Chondrocyte (in vitro differentiated cells): ENCODE measurements around the gene CFAP74. TPM values are rescaled to one million over a fixed set of nuclear protein-coding genes. Genes with fewer than 3 reads are reported as not detected.

Experiments used
- DNase-seq: peaks from one replicate; pipeline ENCODE4 v3.0.0; 2021; ENCODE audit warnings: mixed read lengths, low spot score
- H3K27ac Mint-ChIP-seq: one replicate; pipeline ENCODE4 v1.8.0; 2021; ENCODE audit warnings: mild to moderate bottlenecking, moderate library complexity, mixed read lengths; ENCODE audit not compliant: unreplicated experiment
- H3K27me3 Mint-ChIP-seq: 2 replicates; pipeline ENCODE4 v1.8.0; 2021; ENCODE audit warnings: low read depth, mixed read lengths
- H3K36me3 Mint-ChIP-seq: 2 replicates; pipeline ENCODE4 v1.8.0; 2021; ENCODE audit warnings: low read depth, mixed read lengths
- H3K4me1 Mint-ChIP-seq: 2 replicates; pipeline ENCODE4 v1.8.0; 2021; ENCODE audit warnings: low read depth, mild to moderate bottlenecking, mixed read lengths
- H3K4me3 Mint-ChIP-seq: one replicate; pipeline ENCODE4 v1.8.0; 2021; ENCODE audit warnings: mild to moderate bottlenecking, moderate library complexity, mixed read lengths; ENCODE audit not compliant: unreplicated experiment
- H3K9me3 Mint-ChIP-seq: 2 replicates; pipeline ENCODE4 v1.8.0; 2021; ENCODE audit warnings: low read depth, mixed read lengths
- total RNA-seq: library from RNA; stranded (reverse); gene quantifications from 3 replicates; pipeline ENCODE4 v1.2.1, GENCODE V29; 2021
- TF ChIP-seq, protein P1 (sequence below): fragments of 200-600 bp; sonication (generic); IDR thresholded peaks from 2 replicates; pipeline ENCODE4 v1.5.0; 2021; ENCODE audit warnings: antibody characterized with exemption, mild to moderate bottlenecking, moderate library complexity

Gene CFAP74
- total RNA-seq, 1 donor from 2014 or later = not detected

DNA sequence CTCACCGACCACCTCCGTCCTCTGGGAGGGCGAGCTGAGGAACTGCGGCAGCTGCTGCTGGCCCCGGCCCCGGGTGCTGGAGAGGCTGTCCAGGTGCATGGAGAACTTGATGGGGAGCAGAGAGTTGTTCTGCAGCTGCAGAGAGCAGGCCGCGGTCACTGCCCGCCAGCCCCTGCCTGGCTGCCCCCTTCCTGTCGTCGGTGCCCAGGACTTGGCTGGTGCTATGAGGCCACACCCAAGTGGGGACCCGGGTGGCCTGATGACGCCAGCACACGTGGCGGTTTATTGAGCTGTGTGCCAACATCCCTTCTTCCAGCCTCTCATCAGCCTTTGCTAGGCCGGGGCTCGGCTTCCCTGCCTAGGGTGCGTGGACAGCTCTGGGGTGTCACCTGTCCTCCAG lies 79.2 kb downstream of the CFAP74 start:
- TF ChIP-seq, protein P1, sequence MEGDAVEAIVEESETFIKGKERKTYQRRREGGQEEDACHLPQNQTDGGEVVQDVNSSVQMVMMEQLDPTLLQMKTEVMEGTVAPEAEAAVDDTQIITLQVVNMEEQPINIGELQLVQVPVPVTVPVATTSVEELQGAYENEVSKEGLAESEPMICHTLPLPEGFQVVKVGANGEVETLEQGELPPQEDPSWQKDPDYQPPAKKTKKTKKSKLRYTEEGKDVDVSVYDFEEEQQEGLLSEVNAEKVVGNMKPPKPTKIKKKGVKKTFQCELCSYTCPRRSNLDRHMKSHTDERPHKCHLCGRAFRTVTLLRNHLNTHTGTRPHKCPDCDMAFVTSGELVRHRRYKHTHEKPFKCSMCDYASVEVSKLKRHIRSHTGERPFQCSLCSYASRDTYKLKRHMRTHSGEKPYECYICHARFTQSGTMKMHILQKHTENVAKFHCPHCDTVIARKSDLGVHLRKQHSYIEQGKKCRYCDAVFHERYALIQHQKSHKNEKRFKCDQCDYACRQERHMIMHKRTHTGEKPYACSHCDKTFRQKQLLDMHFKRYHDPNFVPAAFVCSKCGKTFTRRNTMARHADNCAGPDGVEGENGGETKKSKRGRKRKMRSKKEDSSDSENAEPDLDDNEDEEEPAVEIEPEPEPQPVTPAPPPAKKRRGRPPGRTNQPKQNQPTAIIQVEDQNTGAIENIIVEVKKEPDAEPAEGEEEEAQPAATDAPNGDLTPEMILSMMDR = no peak
- Mint-ChIP-seq H3K9me3 (no peaks in the 10 kb centered on the region), H3K36me3 (no peaks in the 10 kb centered on the region), H3K4me3 (no peak overlapping the region), H3K27me3 (no peaks in the 10 kb centered on the region), H3K4me1 (peaks cover 2% of the 10 kb centered on the region), H3K27ac (no peak overlapping the region)
- DNase-seq = no peak

DNA sequence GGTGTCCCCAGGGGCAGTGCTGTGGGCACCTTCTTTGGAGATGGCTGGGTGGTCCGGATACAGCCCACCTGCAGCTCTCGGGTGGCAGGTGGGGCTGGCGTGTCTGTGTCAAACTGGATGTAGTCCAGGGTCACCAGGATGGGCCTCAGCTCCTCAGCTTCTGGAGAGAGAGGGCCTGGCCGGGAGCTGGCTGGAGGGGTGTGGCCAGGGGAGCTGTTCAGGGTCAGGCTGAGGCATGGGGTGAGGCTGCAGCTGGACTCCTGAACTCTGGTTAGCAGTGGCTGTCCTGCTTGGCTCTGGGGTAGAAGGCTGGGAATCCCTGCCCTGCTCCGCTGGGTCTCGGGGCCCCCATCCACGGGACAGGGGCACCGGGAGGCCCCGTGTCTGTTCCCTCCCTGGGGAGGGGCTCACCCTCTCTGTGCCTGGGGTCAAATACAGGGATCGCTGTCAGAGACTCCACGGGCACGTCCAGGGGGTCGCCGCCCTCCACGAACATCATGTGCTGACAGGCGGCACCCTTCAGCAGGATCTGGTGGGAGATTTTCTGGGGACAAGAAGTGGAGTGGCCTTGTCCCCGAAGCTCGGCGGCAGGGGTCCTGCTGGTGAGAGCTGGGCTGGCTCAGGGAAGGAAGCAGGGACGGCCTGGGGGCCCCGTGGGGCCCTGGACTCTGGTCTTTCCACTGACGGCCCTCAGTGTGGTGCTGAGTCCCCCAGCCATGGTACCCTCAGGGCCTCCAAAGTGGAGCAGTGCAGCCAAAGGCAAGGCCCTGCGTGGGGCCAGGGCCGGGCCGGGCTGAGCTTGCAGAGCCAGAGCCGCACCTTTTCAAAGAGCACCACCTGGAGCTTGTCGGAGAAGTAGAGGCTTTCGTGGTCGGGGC lies 80.4 kb downstream of the CFAP74 start:
- Mint-ChIP-seq H3K27me3 (no peaks in the 10 kb centered on the region), H3K9me3 (no peaks in the 10 kb centered on the region), H3K36me3 (no peaks in the 10 kb centered on the region), H3K4me1 (peaks cover 3% of the 10 kb centered on the region), H3K27ac (no peak overlapping the region), H3K4me3 (no peak overlapping the region)
- TF ChIP-seq, protein P1 = no peak
- peak; percentile 91 for DNase-seq

DNA sequence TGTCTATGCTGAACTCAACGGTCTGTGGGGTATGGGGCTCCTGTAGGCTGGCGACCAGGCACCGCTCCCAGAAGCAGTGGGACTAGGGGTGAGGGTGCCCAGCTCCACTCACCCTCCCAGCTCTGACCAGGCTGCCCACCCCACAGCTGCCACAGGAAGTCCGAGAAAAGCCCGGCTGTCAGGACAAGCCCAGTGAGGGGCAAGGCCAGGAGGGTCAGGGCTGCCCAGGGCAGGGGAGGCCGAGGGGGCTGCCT lies 81.0 kb downstream of the CFAP74 start:
- TF ChIP-seq, protein P1 = no peak

DNA sequence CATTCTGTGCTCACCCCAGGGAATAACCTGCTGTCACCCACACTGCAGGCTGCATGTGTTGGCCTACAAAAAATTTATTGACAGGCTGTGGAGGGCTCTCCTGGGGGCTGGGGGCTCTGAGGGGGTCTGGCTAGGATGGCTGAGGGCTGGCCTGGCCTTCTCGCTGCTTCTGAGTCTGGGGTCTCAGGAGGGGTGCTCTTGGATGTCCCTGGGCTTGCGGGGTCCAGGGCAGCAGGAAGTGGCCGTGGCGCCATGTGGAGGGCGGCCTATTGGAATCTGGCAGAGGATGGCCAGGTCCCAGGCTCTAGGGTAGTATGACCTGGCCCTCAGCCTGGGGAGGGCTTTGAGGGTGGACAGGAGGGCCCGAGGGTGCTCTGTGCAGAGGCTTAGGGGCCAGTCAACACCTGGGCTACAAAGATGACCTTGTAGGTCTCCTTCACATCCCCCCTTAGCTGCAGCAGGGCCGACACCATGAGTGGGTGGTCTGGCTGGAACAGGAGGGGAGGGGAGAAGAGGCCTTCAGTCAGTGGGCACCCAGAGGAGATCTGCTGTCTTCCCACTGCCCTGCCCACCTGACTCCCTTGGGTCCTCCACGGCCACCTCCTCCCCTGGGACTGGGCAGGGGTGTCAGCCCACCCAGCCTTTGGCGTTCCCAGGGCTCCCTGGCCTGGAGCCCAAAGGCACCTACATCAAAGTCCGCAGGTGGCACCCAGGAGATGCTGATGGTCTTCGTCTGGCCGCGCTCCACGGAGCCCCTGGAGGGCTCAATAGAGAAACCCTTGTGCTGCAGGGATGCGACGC lies 81.5 kb downstream of the CFAP74 start:
- TF ChIP-seq, protein P1 = no peak
- Mint-ChIP-seq H3K4me3 (no peak overlapping the region), H3K27me3 (no peaks in the 10 kb centered on the region), H3K9me3 (no peaks in the 10 kb centered on the region), H3K27ac (no peak overlapping the region), H3K36me3 (no peaks in the 10 kb centered on the region), H3K4me1 (peaks cover 3% of the 10 kb centered on the region)
- DNase-seq = no peak

More for the DNA sequence above, 81.0 kb downstream of the CFAP74 start:
- Mint-ChIP-seq H3K36me3 (no peaks in the 10 kb centered on the region), H3K4me1 (peaks cover 3% of the 10 kb centered on the region), H3K9me3 (no peaks in the 10 kb centered on the region), H3K4me3 (no peak overlapping the region), H3K27ac (no peak overlapping the region), H3K27me3 (no peaks in the 10 kb centered on the region)
- DNase-seq = no peak

DNA sequence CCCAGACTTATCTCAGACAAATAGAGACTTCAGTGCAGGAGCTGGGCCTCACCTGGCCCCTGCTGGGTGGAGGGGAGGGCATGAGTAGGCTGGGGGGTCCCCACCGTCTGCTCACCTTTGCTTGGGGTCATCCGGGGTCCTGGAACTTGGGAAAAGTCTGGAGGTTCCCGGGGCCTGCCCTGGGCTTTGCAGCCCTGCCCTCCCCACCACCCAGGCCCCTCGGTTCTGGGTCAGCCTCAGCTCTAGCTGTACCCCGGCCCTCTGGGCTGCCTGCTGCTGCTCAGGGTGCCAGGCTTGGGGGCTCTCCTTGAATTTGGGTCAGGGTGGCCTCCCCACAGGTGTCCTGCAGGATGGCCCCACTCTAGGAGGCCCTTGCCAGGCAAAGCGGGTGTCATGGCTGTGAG lies 82.1 kb downstream of the CFAP74 start:
- Mint-ChIP-seq H3K27me3 (no peaks in the 10 kb centered on the region), H3K36me3 (no peaks in the 10 kb centered on the region), H3K27ac (no peak overlapping the region), H3K4me3 (no peak overlapping the region), H3K4me1 (peaks cover 3% of the 10 kb centered on the region), H3K9me3 (no peaks in the 10 kb centered on the region)
- no peak for DNase-seq
- TF ChIP-seq, protein P1 = no peak
